Skeletal muscle tissue (tissue), 4 donors: ENCODE data around the gene PDE4B. TPM values are rescaled to one million over a fixed set of nuclear protein-coding genes. Genes with fewer than 3 reads are reported as not detected.

Source experiments
- H3K27ac ChIP-seq: one replicate; pipeline ENCODE4 v1.7.0; 2013; ENCODE audit warnings: mild to moderate bottlenecking, low read depth, low read length, inconsistent platforms
- H3K27me3 ChIP-seq, 3 donors: one replicate each; pipeline ENCODE4 v1.7.0; 2013; ENCODE audit warnings: low read length in 3 of 3; ENCODE audit not compliant: control insufficient read depth in 3 of 3, insufficient read depth in 3 of 3
- H3K36me3 ChIP-seq, 3 donors: one replicate each; pipeline ENCODE4 v1.7.0; 2013; ENCODE audit warnings: low read length in 3 of 3; ENCODE audit not compliant: control insufficient read depth in 3 of 3, insufficient read depth in 3 of 3
- H3K4me1 ChIP-seq, 3 donors: one replicate each; pipeline ENCODE4 v1.7.0; 2013; ENCODE audit warnings: low read length in 3 of 3, mild to moderate bottlenecking in 3 of 3; ENCODE audit not compliant: control insufficient read depth in 3 of 3, insufficient read depth in 3 of 3
- H3K4me3 ChIP-seq, 3 donors: one replicate each; pipeline ENCODE4 v1.7.0; 2013; ENCODE audit warnings: low read length in 3 of 3
- H3K9ac ChIP-seq, 3 donors: one replicate each; pipeline ENCODE4 v1.7.0; 2013; ENCODE audit warnings: low read length in 3 of 3, mild to moderate bottlenecking in 3 of 3, moderate library complexity in 2 of 3, low read depth in 1 of 3
- H3K9me3 ChIP-seq, 3 donors: one replicate each; pipeline ENCODE4 v1.7.0; 2013; ENCODE audit warnings: low read length in 3 of 3; ENCODE audit not compliant: control insufficient read depth in 3 of 3
- total RNA-seq: library from RNA; depleted of rRNA; stranded (reverse); fragments of >200 nt; gene quantifications from one replicate; pipeline ENCODE4 v1.2.3, GENCODE V29; 2014
- donor health status: Osteomylitis.

Gene PDE4B
- total RNA-seq, 1 donor from 2014 or later = 26.6 TPM

DNA sequence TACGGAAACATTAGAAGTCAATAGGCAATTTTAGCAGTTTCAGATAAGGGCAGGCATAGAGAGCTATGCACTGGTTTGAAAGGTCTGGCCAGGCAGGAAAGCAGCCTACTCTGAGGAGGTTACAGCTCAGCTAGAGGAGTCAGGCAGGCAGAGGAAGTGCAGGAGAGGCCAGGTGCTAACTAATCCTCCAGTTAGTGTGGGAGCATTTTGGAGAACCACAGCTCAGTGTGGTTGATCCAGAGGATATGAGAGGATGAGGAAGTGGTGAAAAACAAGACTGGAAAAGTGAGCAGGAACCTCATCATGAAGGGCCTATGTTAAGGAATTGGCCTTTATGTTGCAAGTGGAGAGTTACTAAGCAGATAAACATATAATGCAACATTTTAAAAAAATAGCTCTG, 458.9 kb downstream of the PDE4B start:
- H3K9ac ChIP-seq = no peak overlapping the region
- H3K27me3 ChIP-seq = no peaks in the 10 kb centered on the region
- H3K36me3 ChIP-seq = no peaks in the 10 kb centered on the region
- H3K27ac ChIP-seq = no peak overlapping the region
- H3K4me3 ChIP-seq = no peak overlapping the region
- H3K4me1 ChIP-seq = peaks cover 0 to 2% (median 0%) of the 10 kb centered on the region in 3 donors
- no peaks in the 10 kb centered on the region for H3K9me3 ChIP-seq

GRCh38 chr1:66253330-66253921, 460.7 kb downstream of the PDE4B start:
- Histone ChIP-seq H3K36me3 (no peaks in the 10 kb centered on the region), H3K4me3 (no peak overlapping the region), H3K9me3 (no peaks in the 10 kb centered on the region), H3K9ac (no peak overlapping the region), H3K27ac (no peak overlapping the region), H3K4me1 (peaks cover 0 to 8% (median 0%) of the 10 kb centered on the region in 3 donors), H3K27me3 (no peaks in the 10 kb centered on the region)

DNA sequence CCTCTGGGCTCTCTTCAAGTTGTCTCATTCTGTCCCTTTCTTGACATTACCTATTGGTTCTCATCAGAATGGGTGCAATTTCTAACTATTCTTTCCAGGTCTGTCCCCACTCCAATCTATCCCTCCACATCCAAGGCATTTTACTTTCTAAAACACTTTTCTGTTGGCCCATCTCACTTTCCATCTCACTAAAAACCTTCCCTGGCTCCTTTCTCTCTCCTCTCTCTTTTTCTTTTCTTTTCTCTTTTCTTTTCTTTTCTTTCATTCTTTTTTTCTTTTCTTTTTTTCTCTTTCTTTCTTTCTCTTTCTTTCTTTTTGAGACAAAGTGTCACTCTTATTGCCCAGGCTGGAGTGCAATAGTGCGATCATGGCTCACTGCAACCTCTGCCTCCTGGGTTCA, 462.1 kb downstream of the PDE4B start:
- Histone ChIP-seq H3K27me3 (no peaks in the 10 kb centered on the region), H3K9me3 (no peaks in the 10 kb centered on the region), H3K4me1 (peaks cover 0 to 8% (median 0%) of the 10 kb centered on the region in 3 donors), H3K27ac (no peak overlapping the region), H3K4me3 (no peak overlapping the region), H3K36me3 (no peaks in the 10 kb centered on the region), H3K9ac (no peak overlapping the region)

- no peak overlapping the region for H3K4me3 ChIP-seq
- no peaks in the 10 kb centered on the region for H3K9me3 ChIP-seq
- H3K27ac ChIP-seq = no peak overlapping the region
- no peak overlapping the region for H3K9ac ChIP-seq
- H3K36me3 ChIP-seq = no peaks in the 10 kb centered on the region
- no peaks in the 10 kb centered on the region for H3K27me3 ChIP-seq
- peaks cover 3 to 12% (median 9%) of the 10 kb centered on the region in 3 donors for H3K4me1 ChIP-seq
These were observed 464.2 kb downstream of the PDE4B start for GRCh38 chr1:66256629-66257572.

GRCh38 chr1:66258404-66259105, 465.9 kb downstream of the PDE4B start:
- Histone ChIP-seq H3K4me3 (no peak overlapping the region), H3K27ac (peak overlapping the region; percentile 10), H3K4me1 (peaks cover 11 to 17% (median 12%) of the 10 kb centered on the region in 3 donors), H3K9ac (peak overlapping the region in 1 of 3 donors; percentile 14), H3K27me3 (no peaks in the 10 kb centered on the region), H3K36me3 (no peaks in the 10 kb centered on the region), H3K9me3 (no peaks in the 10 kb centered on the region)

- no peaks in the 10 kb centered on the region for H3K36me3 ChIP-seq
- no peaks in the 10 kb centered on the region for H3K9me3 ChIP-seq
- H3K9ac ChIP-seq = no peak overlapping the region
- peaks cover 18 to 37% (median 22%) of the 10 kb centered on the region in 3 donors for H3K4me1 ChIP-seq
- H3K4me3 ChIP-seq = no peak overlapping the region
- peak overlapping the region; percentile 79 for H3K27ac ChIP-seq
- H3K27me3 ChIP-seq = no peaks in the 10 kb centered on the region
These were observed 468.7 kb downstream of the PDE4B start for GRCh38 chr1:66261364-66261763.

DNA sequence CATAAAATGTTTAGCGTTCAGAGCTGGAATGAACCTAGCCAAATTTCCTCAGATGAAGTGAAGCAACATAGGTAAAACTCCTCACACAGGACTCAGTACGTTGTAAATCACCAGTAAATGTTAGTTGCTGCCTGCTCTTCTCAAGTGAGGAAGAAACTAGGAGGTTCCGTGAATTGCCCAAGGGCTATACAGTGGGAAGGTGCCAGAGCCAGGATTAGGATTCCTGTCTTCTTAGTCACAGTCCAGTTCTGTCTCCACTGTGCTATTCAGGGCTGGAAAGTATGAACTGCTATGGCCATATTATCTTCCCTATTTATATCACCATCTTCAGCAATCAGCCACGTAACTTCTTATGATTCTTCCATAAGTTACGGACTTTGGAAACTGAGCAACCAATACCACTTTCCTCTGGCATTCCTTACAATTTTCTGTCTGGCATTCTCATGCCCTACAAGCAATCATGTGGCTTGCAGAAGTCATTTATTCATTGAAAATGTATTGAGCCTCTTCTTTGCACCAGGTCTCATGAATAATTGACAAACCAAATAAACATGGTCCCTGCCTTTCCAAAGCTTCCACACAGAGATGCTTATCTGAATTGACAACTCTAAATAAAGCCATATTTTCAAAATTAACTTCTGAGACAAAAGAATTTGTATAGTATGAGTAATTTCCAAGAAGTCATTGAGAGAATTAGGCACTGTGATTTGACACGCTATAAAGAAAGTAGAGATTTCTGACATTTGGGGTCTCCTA, 469.7 kb downstream of the PDE4B start:
- H3K27ac ChIP-seq = peak overlapping the region; percentile 79
- peaks cover 20 to 40% (median 22%) of the 10 kb centered on the region in 3 donors for H3K4me1 ChIP-seq
- no peaks in the 10 kb centered on the region for H3K27me3 ChIP-seq

GRCh38 chr1:66265268-66265667, 472.6 kb downstream of the PDE4B start:
- no peaks in the 10 kb centered on the region for H3K9me3 ChIP-seq
- no peaks in the 10 kb centered on the region for H3K27me3 ChIP-seq
- H3K9ac ChIP-seq = no peak overlapping the region
- no peak overlapping the region for H3K4me3 ChIP-seq
- H3K27ac ChIP-seq = peak overlapping the region; percentile 85
- H3K36me3 ChIP-seq = no peaks in the 10 kb centered on the region
- H3K4me1 ChIP-seq = peaks cover 28 to 49% (median 32%) of the 10 kb centered on the region in 3 donors

More for the DNA sequence above, 469.7 kb downstream of the PDE4B start:
- H3K4me3 ChIP-seq = peak overlapping the region in 2 of 3 donors; percentile 16 to 41
- no peaks in the 10 kb centered on the region for H3K9me3 ChIP-seq
- H3K9ac ChIP-seq = no peak overlapping the region
- H3K36me3 ChIP-seq = no peaks in the 10 kb centered on the region

DNA sequence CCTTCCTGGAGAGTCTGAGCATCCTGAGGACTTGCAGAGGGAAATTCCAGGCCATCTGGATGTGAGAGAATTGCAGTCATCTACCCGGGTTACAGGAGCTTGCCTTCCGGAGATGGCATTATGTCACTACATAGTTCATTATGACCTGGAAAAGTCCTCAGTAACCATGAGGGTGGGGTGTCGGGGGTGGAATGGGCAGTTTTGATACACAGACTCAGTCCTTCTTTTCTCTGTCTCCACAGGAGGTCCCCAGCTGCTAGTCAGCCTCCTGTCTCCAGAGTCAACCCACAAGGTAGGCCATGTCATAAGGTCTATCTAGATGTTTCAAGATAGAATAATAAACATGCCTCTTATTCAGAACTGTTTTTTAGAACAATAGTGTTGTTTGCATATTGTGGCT, 473.1 kb downstream of the PDE4B start:
- Histone ChIP-seq H3K4me1 (peaks cover 31 to 53% (median 38%) of the 10 kb centered on the region in 3 donors), H3K9ac (no peak overlapping the region), H3K27ac (peak overlapping the region; percentile 85), H3K9me3 (no peaks in the 10 kb centered on the region), H3K36me3 (no peaks in the 10 kb centered on the region), H3K27me3 (no peaks in the 10 kb centered on the region), H3K4me3 (no peak overlapping the region)
